Measurements from ENCODE around the gene CASKIN1.
"Not testable (repeated sequence)": the region's sequence is repeated elsewhere in the genome, so short reads cannot be mapped to it uniquely, and the experiment has no call there.

Gene CASKIN1

DNA sequence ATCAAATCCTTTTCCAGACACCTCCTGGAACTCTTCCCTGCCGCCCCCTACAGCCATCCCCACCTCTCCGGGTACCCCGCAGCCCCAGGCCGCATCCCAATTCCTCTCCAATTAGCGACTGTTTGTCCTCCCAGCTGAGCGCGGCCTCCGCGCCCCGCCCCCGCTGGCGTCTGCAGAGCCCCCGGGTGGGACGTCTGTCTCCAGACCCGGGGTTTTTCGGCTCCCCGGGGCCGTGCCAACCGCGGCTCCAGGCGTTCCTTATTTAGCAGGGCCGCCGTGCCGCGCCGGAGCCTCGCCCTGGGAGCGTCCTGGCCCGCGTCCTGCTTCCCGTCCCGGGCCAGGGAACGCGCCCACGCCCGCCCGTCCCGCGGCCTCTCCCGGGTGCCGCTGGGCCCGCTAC is 61.3 kb downstream of the CASKIN1 start:
- not testable (repeated sequence) for H3K9ac ChIP-seq (ENCODE audit: low read depth, low read length); H3K9me3 ChIP-seq (ENCODE audit: insufficient read depth, low read depth, low read length); H3K4me1 ChIP-seq (ENCODE audit: insufficient read depth, low read length); H3K36me3 ChIP-seq (ENCODE audit: insufficient read depth, low read length); H3K27ac ChIP-seq (ENCODE audit: low read depth, low read length); H3K27me3 ChIP-seq (ENCODE audit: insufficient read depth, low read length)
- under 1% methylated on average over 26 of the region's 42 CpGs for WGBS
- peak overlapping the region; percentile 50 for H3K4me3 ChIP-seq (ENCODE audit: low read length)

DNA sequence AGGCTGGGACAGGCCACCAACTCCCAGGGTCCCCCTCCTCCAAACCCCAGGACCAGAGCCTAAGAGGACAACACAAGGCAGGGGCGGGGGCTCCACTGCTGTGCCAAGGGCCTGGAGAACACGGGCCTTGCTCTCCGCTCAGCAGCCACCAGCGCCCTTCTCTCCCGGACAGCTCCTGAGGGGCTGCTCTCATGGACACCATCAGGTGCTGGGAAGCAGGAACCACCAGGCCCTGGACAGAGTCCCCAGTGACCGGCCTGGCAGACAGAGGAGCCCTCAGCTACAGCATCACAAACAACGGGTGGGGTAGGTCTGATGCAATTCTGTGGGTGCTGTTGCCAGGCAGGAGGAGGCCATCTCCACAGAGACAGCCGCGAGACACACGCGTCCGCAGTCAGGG is 62.6 kb downstream of the CASKIN1 start:
- not testable (repeated sequence) for H3K9me3 ChIP-seq (ENCODE audit: insufficient read depth, low read depth, low read length); H3K4me1 ChIP-seq (ENCODE audit: insufficient read depth, low read length); H3K9ac ChIP-seq (ENCODE audit: low read depth, low read length); H3K27me3 ChIP-seq (ENCODE audit: insufficient read depth, low read length); H3K4me3 ChIP-seq (ENCODE audit: low read length); H3K36me3 ChIP-seq (ENCODE audit: insufficient read depth, low read length); H3K27ac ChIP-seq (ENCODE audit: low read depth, low read length)
- WGBS: 91% methylated on average over 5 of the region's 12 CpGs

DNA sequence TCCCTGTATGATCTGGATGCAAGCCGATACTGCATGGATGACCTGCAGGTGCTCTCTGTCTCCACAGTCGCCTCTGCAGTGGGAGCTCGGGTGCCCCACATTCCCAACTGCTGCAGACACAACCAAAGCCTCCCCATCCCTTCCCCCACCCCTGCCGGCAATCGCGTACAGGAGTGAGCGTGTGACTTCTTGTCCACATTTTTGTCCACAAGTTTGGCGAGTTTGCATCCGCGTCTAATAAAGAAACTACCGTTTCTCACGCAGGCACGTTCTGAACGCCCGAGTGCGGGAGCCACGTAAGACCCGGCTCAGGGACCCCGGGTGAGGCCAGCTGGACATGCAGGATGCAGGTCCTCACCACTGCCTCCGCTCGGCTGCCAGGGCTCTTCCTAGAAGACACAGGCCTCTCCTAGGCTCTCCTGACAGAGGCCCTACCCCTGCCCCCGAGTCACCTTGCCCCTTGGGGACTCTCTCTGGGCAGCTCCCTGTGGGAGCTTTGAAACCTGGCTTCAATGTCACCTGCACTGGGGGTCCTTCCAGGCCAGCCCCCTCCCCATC is 66.4 kb downstream of the CASKIN1 start:
- 90% methylated on average over 22 of the region's 22 CpGs for WGBS
- not testable (repeated sequence) for H3K27me3 ChIP-seq (ENCODE audit: insufficient read depth, low read length); H3K27ac ChIP-seq (ENCODE audit: low read depth, low read length); H3K36me3 ChIP-seq (ENCODE audit: insufficient read depth, low read length); H3K9ac ChIP-seq (ENCODE audit: low read depth, low read length); H3K4me1 ChIP-seq (ENCODE audit: insufficient read depth, low read length); H3K9me3 ChIP-seq (ENCODE audit: insufficient read depth, low read depth, low read length); H3K4me3 ChIP-seq (ENCODE audit: low read length)

DNA sequence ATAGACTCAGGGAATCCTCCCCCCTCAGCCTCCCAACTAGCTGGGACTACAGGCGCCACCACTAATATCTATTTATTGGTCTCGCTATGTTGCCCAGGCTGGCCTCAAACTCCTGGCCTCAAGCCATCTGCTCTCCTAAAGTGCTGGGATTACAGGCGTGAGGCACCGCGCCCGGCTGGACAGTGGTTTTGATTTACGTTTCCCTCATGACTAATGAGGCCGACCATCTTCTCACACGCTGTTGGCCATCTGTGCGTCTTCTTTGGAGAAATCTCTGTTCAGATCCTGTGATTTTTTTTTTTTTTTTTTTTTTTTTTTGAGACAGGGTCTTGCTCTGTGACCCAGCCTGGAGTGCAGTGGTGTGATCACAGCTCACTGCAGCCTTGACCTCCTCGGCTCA is 67.2 kb downstream of the CASKIN1 start:
- not testable (repeated sequence) for H3K9me3 ChIP-seq (ENCODE audit: insufficient read depth, low read depth, low read length); H3K4me1 ChIP-seq (ENCODE audit: insufficient read depth, low read length); H3K4me3 ChIP-seq (ENCODE audit: low read length); H3K27ac ChIP-seq (ENCODE audit: low read depth, low read length); H3K9ac ChIP-seq (ENCODE audit: low read depth, low read length); H3K36me3 ChIP-seq (ENCODE audit: insufficient read depth, low read length); H3K27me3 ChIP-seq (ENCODE audit: insufficient read depth, low read length)
- 95% methylated on average over 8 of the region's 11 CpGs for WGBS

DNA sequence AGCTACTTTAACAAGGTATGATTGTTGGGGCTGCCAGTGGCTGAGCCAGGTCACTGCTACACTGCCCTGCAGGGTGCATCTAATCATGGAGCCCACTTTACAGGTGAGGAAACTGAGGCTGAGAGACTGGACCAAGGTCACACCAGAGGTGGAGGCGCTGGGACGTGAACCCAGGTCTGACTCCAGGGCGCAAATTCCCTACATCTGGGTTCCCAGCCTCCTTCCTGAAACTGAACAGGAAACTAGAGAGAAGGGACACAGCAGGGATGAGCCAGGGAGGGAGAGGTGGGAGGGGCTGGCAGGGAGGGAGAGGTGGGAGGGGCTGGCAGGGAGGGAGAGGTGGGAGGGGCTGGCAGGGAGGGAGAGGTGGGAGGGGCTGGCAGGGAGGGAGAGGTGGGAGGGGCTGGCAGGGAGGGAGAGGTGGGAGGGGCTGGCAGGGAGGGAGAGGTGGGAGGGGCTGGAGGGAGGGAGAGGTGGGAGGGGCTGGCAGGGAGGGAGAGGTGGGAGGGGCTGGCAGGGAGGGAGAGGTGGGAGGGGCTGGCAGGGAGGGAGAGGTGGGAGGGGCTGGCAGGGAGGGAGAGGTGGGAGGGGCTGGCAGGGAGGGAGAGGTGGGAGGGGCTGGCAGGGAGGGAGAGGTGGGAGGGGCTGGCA is 68.7 kb downstream of the CASKIN1 start:
- not testable (repeated sequence) for H3K27ac ChIP-seq (ENCODE audit: low read depth, low read length); H3K9me3 ChIP-seq (ENCODE audit: insufficient read depth, low read depth, low read length); H3K4me3 ChIP-seq (ENCODE audit: low read length); H3K9ac ChIP-seq (ENCODE audit: low read depth, low read length); H3K36me3 ChIP-seq (ENCODE audit: insufficient read depth, low read length); H3K27me3 ChIP-seq (ENCODE audit: insufficient read depth, low read length); H3K4me1 ChIP-seq (ENCODE audit: insufficient read depth, low read length)
- 11% methylated on average over 3 of the region's 3 CpGs for WGBS
